Raji (cell line): Measurements from ENCODE around the gene TSPAN31.
A peak's percentile ranks its signal among the peaks of the same experiment; 100 is the strongest.

ENCODE experiments used
- POLR2A ChIP-seq: IDR thresholded peaks from 2 replicates; pipeline ENCODE4 v1.6.1; 2011; ENCODE audit warnings: low read depth, low read length, control low read depth; ENCODE audit not compliant: insufficient read depth

Gene TSPAN31

GRCh38 chr12:57754411-57755193 lies 9.8 kb downstream of the TSPAN31 start, which contains the start of gene MARCHF9:
Gene MARCHF9 (plus strand): TSS chr12:57755103. CDS start chr12:57755529, 426 bp downstream.
- peak; percentile 75 for TF ChIP-seq POLR2A

- TF ChIP-seq POLR2A = no peak
These were observed 10.3 kb downstream of the TSPAN31 start for GRCh38 chr12:57755194-57755453.

- TF ChIP-seq POLR2A = peak; percentile 31; the same call in 1 of the 2 replicates
These were observed 10.9 kb downstream of the TSPAN31 start for GRCh38 chr12:57755454-57756372.

- TF ChIP-seq POLR2A = 0 out of 2 replicates have a peak, but pooled peaks have one; percentile 18
These were observed 11.8 kb downstream of the TSPAN31 start for GRCh38 chr12:57756406-57757341.

GRCh38 chr12:57757771-57758170 lies 12.9 kb downstream of the TSPAN31 start:
- no peak for TF ChIP-seq POLR2A

- no peak for TF ChIP-seq POLR2A
These were observed 13.9 kb downstream of the TSPAN31 start for GRCh38 chr12:57758552-57759359.

GRCh38 chr12:57759360-57759980 lies 14.6 kb downstream of the TSPAN31 start:
- no peak for TF ChIP-seq POLR2A

- TF ChIP-seq POLR2A = no peak
These were observed 15.6 kb downstream of the TSPAN31 start for GRCh38 chr12:57760347-57760982.

GRCh38 chr12:57761391-57761998 lies 16.7 kb downstream of the TSPAN31 start:
- no peak for TF ChIP-seq POLR2A

GRCh38 chr12:57762463-57762862 lies 17.6 kb downstream of the TSPAN31 start:
- no peak for TF ChIP-seq POLR2A

GRCh38 chr12:57763881-57764661 lies 19.2 kb downstream of the TSPAN31 start:
- TF ChIP-seq POLR2A = no peak

GRCh38 chr12:57764662-57765002 lies 19.8 kb downstream of the TSPAN31 start:
- no peak for TF ChIP-seq POLR2A
